ENCODE measurements around the gene PRDM2. TPM values are rescaled to one million over a fixed set of nuclear protein-coding genes. Genes with fewer than 3 reads are reported as not detected.

Gene PRDM2
- polyA plus RNA-seq, 1 of the 3 experiments (the other 2 are of a cell fraction) = 7.2 TPM

- DNase-seq = no peak
- WGBS (ENCODE audit: low lambda C conversion rate) = 85% methylated on average over 6 of the region's 6 CpGs
- Histone ChIP-seq H3K4me3 (ENCODE audit: low read depth in 2 of 2, low read length in 1 of 2) (no peak overlapping the region), H3K9me3 (no peaks in the 10 kb centered on the region), H2AFZ (ENCODE audit: low read depth) (no peak overlapping the region), H4K20me1 (ENCODE audit: insufficient read depth) (peaks cover 98% of the 10 kb centered on the region), H3K9ac (no peak overlapping the region), H3K79me2 (ENCODE audit: insufficient read depth) (peaks cover 95% of the 10 kb centered on the region), H3K4me1 (ENCODE audit: control insufficient read depth in 1 of 2, insufficient read depth in 2 of 2, low read depth in 1 of 2, low read length in 1 of 2) (peaks cover 15 to 34% of the 10 kb centered on the region in 2 experiments), H3K36me3 (replicated peaks in 1 of 2; ENCODE audit: control insufficient read depth in 1 of 2, insufficient read depth in 2 of 2, low read length in 1 of 2) (peaks cover 0 to under 1% of the 10 kb centered on the region in 2 experiments), H3F3A (replicated peaks; ENCODE audit: insufficient read depth) (peaks cover 16% of the 10 kb centered on the region), H3K9me2 (no peaks in the 10 kb centered on the region), H3K4me2 (peak overlapping the region; percentile 27), H3K27me3 (ENCODE audit: insufficient read depth) (no peaks in the 10 kb centered on the region), H3K27ac (ENCODE audit: low read depth in 2 of 2, low read length in 1 of 2) (peak overlapping the region in 1 of 2 experiments; percentile 10; a peak in 1 of 4 replicates)
- ChIA-PET POLR2A (no interaction called here), CTCF (interaction anchor here (1.7 kb wide), 1 partner anchor 9 kb away, joined by 6 read pairs; no protein-coding TSS in a partner anchor)
- TF ChIP-seq MAX (IDR thresholded peaks at IDR 0.05; ENCODE audit: low read depth) (no peak), SMC3 (IDR thresholded peaks at IDR 0.05; ENCODE audit: low read depth, low read length) (no peak), MEF2A (IDR thresholded peaks at IDR 0.05; ENCODE audit: borderline replicate concordance, low read depth) (no peak), EP300 (IDR thresholded peaks at IDR 0.05; ENCODE audit: borderline replicate concordance in 1 of 2, low read depth in 1 of 2, low read length in 1 of 2) (no peak), PBX3 (IDR thresholded peaks at IDR 0.05) (no peak), FOXM1 (IDR thresholded peaks at IDR 0.05; ENCODE audit: low read depth) (no peak), CTCF (IDR thresholded peaks at IDR 0.05) (no peak), ELF1 (IDR thresholded peaks at IDR 0.05) (no peak), YY1 (IDR thresholded peaks at IDR 0.05; ENCODE audit: low read depth) (no peak)
Measured at GRCh38 chr1:13763991-13764390, 64.0 kb downstream of the PRDM2 start.

- peak overlapping the region; percentile 27 for H3K4me2 ChIP-seq
- no peak overlapping the region for H3K4me3 ChIP-seq (ENCODE audit: low read depth in 2 of 2, low read length in 1 of 2)
- no peak for DNase-seq
- TF ChIP-seq REST (IDR thresholded peaks at IDR 0.05; ENCODE audit: low read depth, low read length) (no peak), CTCF (IDR thresholded peaks at IDR 0.05) (0 out of 2 replicates have a peak, but pooled peaks have one; percentile 14), ELF1 (IDR thresholded peaks at IDR 0.05) (no peak), TCF12 (IDR thresholded peaks at IDR 0.05) (peak; percentile 46; the same call in 1 of the 2 replicates), NFIC (IDR thresholded peaks at IDR 0.05; ENCODE audit: borderline replicate concordance) (no peak), EP300 (IDR thresholded peaks at IDR 0.05; ENCODE audit: borderline replicate concordance in 1 of 2, low read depth in 1 of 2, low read length in 1 of 2) (0 out of 4 replicates have a peak, but pooled peaks of 1 of the 2 experiments have one; percentile 10), GABPA (IDR thresholded peaks at IDR 0.05; ENCODE audit: low read depth) (no peak)
- H3K9ac ChIP-seq = no peak overlapping the region
- H3F3A ChIP-seq (replicated peaks; ENCODE audit: insufficient read depth) = peaks cover 16% of the 10 kb centered on the region
- H3K4me1 ChIP-seq (ENCODE audit: control insufficient read depth in 1 of 2, insufficient read depth in 2 of 2, low read depth in 1 of 2, low read length in 1 of 2) = peaks cover 16 to 34% of the 10 kb centered on the region in 2 experiments
- no peaks in the 10 kb centered on the region for H3K27me3 ChIP-seq (ENCODE audit: insufficient read depth)
- CTCF ChIA-PET = interaction anchor here (1.4 to 1.7 kb wide), 2 partner anchors 9 to 106 kb away, joined by 4 to 6 read pairs; no protein-coding TSS in a partner anchor
- no peaks in the 10 kb centered on the region for H3K9me2 ChIP-seq
- 83% methylated on average over 6 of the region's 6 CpGs for WGBS (ENCODE audit: low lambda C conversion rate)
- no peaks in the 10 kb centered on the region for H3K9me3 ChIP-seq
- peaks cover 95% of the 10 kb centered on the region for H3K79me2 ChIP-seq (ENCODE audit: insufficient read depth)
- POLR2A ChIA-PET = no interaction called here
- H3K36me3 ChIP-seq (replicated peaks in 1 of 2; ENCODE audit: control insufficient read depth in 1 of 2, insufficient read depth in 2 of 2, low read length in 1 of 2) = peaks cover 3 to 7% of the 10 kb centered on the region in 2 experiments
- H3K27ac ChIP-seq (ENCODE audit: low read depth in 2 of 2, low read length in 1 of 2) = peak overlapping the region in 1 of 2 experiments; percentile 10; a peak in 2 of 4 replicates
- H4K20me1 ChIP-seq (ENCODE audit: insufficient read depth) = peaks cover 98% of the 10 kb centered on the region
- H2AFZ ChIP-seq (ENCODE audit: low read depth) = no peak overlapping the region
Measured at GRCh38 chr1:13764588-13765332, 64.8 kb downstream of the PRDM2 start.
